GM12892 (cell line): ENCODE data around the gene PCDHA6.
"Not testable (repeated sequence)": the region's sequence is repeated elsewhere in the genome, so short reads cannot be mapped to it uniquely, and the experiment has no call there.

Experiments
- DNase-seq: peaks from one replicate; pipeline ENCODE4 v3.0.0; 2011; ENCODE audit not compliant: insufficient read length
- FAIRE-seq: peaks from 2 replicates; lab custom pipeline; 2011; peaks lifted over from hg19 to GRCh38; lab: Jason Lieb, UNC
- POLR2A ChIP-seq: IDR thresholded peaks from 2 replicates; pipeline ENCODE4 v1.6.1; 2011; ENCODE audit warnings: low read depth, low read length, control low read depth
- POLR2AphosphoS5 ChIP-seq: IDR thresholded peaks from 2 replicates; pipeline ENCODE4 v1.6.1; 2011; ENCODE audit warnings: low read depth, low read length, control low read depth
- TAF1 ChIP-seq: IDR thresholded peaks from 2 replicates; pipeline ENCODE4 v1.6.1; 2011; ENCODE audit warnings: low read depth, mild to moderate bottlenecking, control low read depth, low read length, borderline replicate concordance

PCDHA6 gene

GRCh38 chr5:140855772-140856674 lies 28.3 kb downstream of the PCDHA6 start, which contains the start of gene PCDHA10:
PCDHA10 (plus strand) TSS chr5:140855897; CDS start chr5:140856049, 152 bp downstream.
- FAIRE-seq = no peak
- TF ChIP-seq TAF1 (no peak), POLR2A (no peak), POLR2AphosphoS5 (no peak)
- no peak for DNase-seq

- DNase-seq = no peak
- FAIRE-seq = no peak
- no peak for TF ChIP-seq TAF1
- TF ChIP-seq POLR2A = no peak
- TF ChIP-seq POLR2AphosphoS5 = no peak
Measured at GRCh38 chr5:140857177-140857986, 29.6 kb downstream of the PCDHA6 start.

- TF ChIP-seq TAF1 = no peak
- TF ChIP-seq POLR2AphosphoS5 = no peak
- TF ChIP-seq POLR2A = no peak
- DNase-seq = no peak
- no peak for FAIRE-seq
Measured at GRCh38 chr5:140857987-140858240, 30.2 kb downstream of the PCDHA6 start.

GRCh38 chr5:140862441-140863295 lies 34.9 kb downstream of the PCDHA6 start:
- FAIRE-seq (no peak), DNase-seq (no peak)
- TF ChIP-seq TAF1 (no peak), POLR2AphosphoS5 (no peak), POLR2A (no peak)

- FAIRE-seq = no peak
- no peak for TF ChIP-seq POLR2AphosphoS5
- no peak for TF ChIP-seq POLR2A
- TF ChIP-seq TAF1 = no peak
- no peak for DNase-seq
Measured at GRCh38 chr5:140868721-140869554, 41.2 kb downstream of the PCDHA6 start, which contains the start of gene PCDHA11. PCDHA11 (plus strand) TSS chr5:140868957; CDS start chr5:140869104, 147 bp downstream.

- DNase-seq (no peak), FAIRE-seq (no peak)
- TF ChIP-seq POLR2A (no peak), TAF1 (no peak), POLR2AphosphoS5 (no peak)
Measured at GRCh38 chr5:140869555-140869886, 41.8 kb downstream of the PCDHA6 start.

GRCh38 chr5:140870221-140871201 lies 42.8 kb downstream of the PCDHA6 start:
- TF ChIP-seq POLR2A = no peak
- no peak for TF ChIP-seq TAF1
- no peak for TF ChIP-seq POLR2AphosphoS5
- FAIRE-seq = no peak

GRCh38 chr5:140875085-140876065 lies 47.6 kb downstream of the PCDHA6 start, which contains the start of gene PCDHA12:
PCDHA12 (plus strand) TSS chr5:140875308; CDS start chr5:140875473, 165 bp downstream.
- TF ChIP-seq POLR2A = no peak
- TF ChIP-seq TAF1 = no peak
- no peak for TF ChIP-seq POLR2AphosphoS5
- no peak for DNase-seq
- no peak for FAIRE-seq

More at GRCh38 chr5:140870221-140871201, 42.8 kb downstream of the PCDHA6 start:
- no peak for DNase-seq

GRCh38 chr5:140876541-140877261 lies 48.9 kb downstream of the PCDHA6 start:
- not testable (repeated sequence) for FAIRE-seq, DNase-seq
